Osteoblast (primary cell): ENCODE results near the gene PHYKPL. TPM values are rescaled to one million over a fixed set of nuclear protein-coding genes. Genes with fewer than 3 reads are reported as not detected.
A peak's percentile ranks its signal among the peaks of the same experiment; 100 is the strongest.
"Not testable (repeated sequence)": the region's sequence is repeated elsewhere in the genome, so short reads cannot be mapped to it uniquely, and the experiment has no call there.

Experiments used
- DNase-seq: peaks from one replicate; pipeline ENCODE4 v3.0.0; 2011; ENCODE audit warnings: low spot score, mixed read lengths; ENCODE audit not compliant: insufficient read length; ENCODE audit errors: missing footprints
- H2AFZ ChIP-seq: 2 replicates; pipeline ENCODE4 v1.6.0; 2011; ENCODE audit warnings: mild to moderate bottlenecking, low read length
- H3K27ac ChIP-seq: 2 replicates; pipeline ENCODE4 v1.5.1; 2011; ENCODE audit warnings: mild to moderate bottlenecking, low read depth, low read length, moderate library complexity
- H3K27me3 ChIP-seq: 2 replicates; pipeline ENCODE4 v1.6.0; 2012; ENCODE audit warnings: mild to moderate bottlenecking, control low read depth, inconsistent platforms, low read length, moderate library complexity; ENCODE audit not compliant: insufficient read depth
- H3K36me3 ChIP-seq: 2 replicates; pipeline ENCODE4 v1.5.1; 2011; ENCODE audit warnings: mild to moderate bottlenecking, low read length, control low read depth, moderate library complexity; ENCODE audit not compliant: insufficient read depth
- H3K4me1 ChIP-seq: 2 replicates; pipeline ENCODE4 v1.5.1; 2011; ENCODE audit warnings: mild to moderate bottlenecking, low read length, control low read depth, moderate library complexity; ENCODE audit not compliant: insufficient read depth
- H3K4me2 ChIP-seq: 2 replicates; pipeline ENCODE4 v1.6.0; 2011; ENCODE audit warnings: mild to moderate bottlenecking, low read length; ENCODE audit not compliant: insufficient read depth
- H3K4me3 ChIP-seq: fragments of 200-600 bp; sonication (generic); 3 replicates; pipeline ENCODE4 v1.5.1; 2012; ENCODE audit warnings: mild to moderate bottlenecking, low read length, inconsistent platforms; ENCODE audit not compliant: insufficient read depth
- H3K79me2 ChIP-seq: 2 replicates; pipeline ENCODE4 v1.6.0; 2012; ENCODE audit warnings: mild to moderate bottlenecking, low read length, control low read depth, inconsistent platforms; ENCODE audit not compliant: insufficient read depth
- H3K9me3 ChIP-seq: 2 replicates; pipeline ENCODE4 v1.5.1; 2011; ENCODE audit warnings: low read depth, low read length, control low read depth
- H4K20me1 ChIP-seq: 2 replicates; pipeline ENCODE4 v1.6.0; 2012; ENCODE audit warnings: mild to moderate bottlenecking, low read length, control low read depth; ENCODE audit not compliant: insufficient read depth
- CTCF ChIP-seq: IDR thresholded peaks from 2 replicates; pipeline ENCODE4 v1.5.1; 2011; ENCODE audit warnings: mild to moderate bottlenecking, low read depth, low read length, moderate library complexity; ENCODE audit errors: extremely low read depth
- total RNA-seq: library from RNA; depleted of rRNA; stranded (reverse); fragments of >200 nt; gene quantifications from 2 replicates; pipeline ENCODE4 v1.2.3, GENCODE V29; 2012

Gene PHYKPL
- total RNA-seq, 1 donor: 35.1 TPM

DNA sequence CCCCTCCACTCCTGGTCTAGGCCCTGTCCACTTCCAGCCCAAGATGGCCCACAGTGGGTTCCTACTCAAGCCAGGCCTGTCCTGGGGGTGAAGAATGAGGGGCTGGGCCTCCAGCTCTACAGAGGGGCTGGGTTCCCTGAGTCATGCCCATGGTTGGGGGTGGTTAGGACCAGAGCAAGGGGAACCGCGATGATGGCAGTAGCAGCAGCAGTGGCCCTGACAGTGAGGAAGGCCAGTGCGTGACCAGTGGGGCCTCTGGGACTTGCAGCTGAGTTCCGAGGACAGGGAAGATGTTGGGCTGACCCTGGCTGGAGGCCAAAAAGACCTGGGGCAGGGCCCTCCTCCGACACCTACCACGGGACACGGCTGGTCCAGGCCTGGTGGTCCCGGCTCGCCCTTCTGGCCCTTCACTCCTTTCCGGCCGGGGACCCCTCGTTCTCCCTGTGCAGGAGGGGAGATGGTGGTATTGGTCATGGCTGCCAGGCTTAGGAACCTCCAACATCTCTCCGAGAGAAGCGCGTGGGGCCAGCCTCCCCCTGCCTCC is 9.2 kb upstream of the PHYKPL start:
- Histone ChIP-seq H3K36me3 (no peaks in the 10 kb centered on the region), H3K27me3 (no peaks in the 10 kb centered on the region), H3K9me3 (no peaks in the 10 kb centered on the region), H3K4me2 (no peak overlapping the region), H3K79me2 (no peaks in the 10 kb centered on the region), H3K4me3 (no peak overlapping the region), H3K27ac (no peak overlapping the region), H2AFZ (no peak overlapping the region), H4K20me1 (no peaks in the 10 kb centered on the region), H3K4me1 (peaks cover 6% of the 10 kb centered on the region)
- DNase-seq: peak; percentile 77
- no peak for TF ChIP-seq CTCF

DNA sequence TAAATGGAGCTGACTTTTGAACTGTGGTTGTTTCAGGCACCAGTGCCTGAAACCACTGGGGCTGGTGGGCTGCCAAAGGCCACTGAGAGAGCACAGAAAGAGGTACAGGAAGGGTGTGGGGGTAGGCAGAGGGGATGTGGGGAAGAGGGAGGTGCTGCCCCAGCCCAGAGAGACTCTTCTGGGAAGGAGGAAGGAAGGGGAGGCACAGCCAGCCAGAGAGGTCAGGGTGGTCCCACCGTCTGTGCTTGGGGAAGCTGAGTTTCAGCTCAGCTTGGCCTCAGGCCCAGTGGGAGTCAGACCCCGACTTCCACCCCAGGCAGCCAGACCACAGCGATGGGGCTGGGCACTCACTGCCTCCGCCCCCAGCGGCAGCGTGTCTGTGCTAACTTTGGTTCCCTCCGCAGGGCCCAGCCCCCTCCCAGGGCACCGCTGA is 8.6 kb upstream of the PHYKPL start:
- peaks cover 9% of the 10 kb centered on the region for H3K4me1 ChIP-seq
- H3K9me3 ChIP-seq: no peaks in the 10 kb centered on the region
- H3K27me3 ChIP-seq: no peaks in the 10 kb centered on the region
- H3K4me2 ChIP-seq: no peak overlapping the region
- no peak for TF ChIP-seq CTCF
- H3K4me3 ChIP-seq: no peak overlapping the region
- H4K20me1 ChIP-seq: no peaks in the 10 kb centered on the region
- no peaks in the 10 kb centered on the region for H3K36me3 ChIP-seq
- H3K79me2 ChIP-seq: no peaks in the 10 kb centered on the region
- H2AFZ ChIP-seq: no peak overlapping the region
- peak; percentile 77 for DNase-seq
- no peak overlapping the region for H3K27ac ChIP-seq

DNA sequence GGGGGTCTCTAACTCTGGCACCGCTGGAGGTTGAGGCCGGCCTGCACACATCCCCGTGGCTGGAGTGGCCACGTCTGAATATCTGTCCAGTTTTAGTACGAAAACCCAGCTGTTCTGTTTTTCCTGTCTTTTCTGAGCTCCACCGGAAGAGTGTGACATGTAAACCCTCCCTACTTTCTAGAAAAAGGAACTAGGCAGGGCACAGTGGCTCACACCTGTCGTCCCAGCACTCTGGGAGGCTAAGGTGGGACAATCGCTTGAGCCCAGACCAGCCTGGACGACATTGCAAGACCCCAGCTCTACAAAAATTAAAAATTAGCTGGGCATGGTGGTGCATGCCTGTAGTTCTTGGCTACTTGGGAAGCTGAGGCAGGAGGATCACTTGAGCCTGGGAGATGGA is 8.2 kb upstream of the PHYKPL start:
- no peak for TF ChIP-seq CTCF
- no peak for DNase-seq
- H3K27me3 ChIP-seq: no peaks in the 10 kb centered on the region
- H3K9me3 ChIP-seq: no peaks in the 10 kb centered on the region
- no peak overlapping the region for H3K4me3 ChIP-seq
- H3K36me3 ChIP-seq: no peaks in the 10 kb centered on the region
- no peak overlapping the region for H3K27ac ChIP-seq
- peaks cover 9% of the 10 kb centered on the region for H3K4me1 ChIP-seq
- no peak overlapping the region for H3K4me2 ChIP-seq
- no peaks in the 10 kb centered on the region for H4K20me1 ChIP-seq
- no peak overlapping the region for H2AFZ ChIP-seq
- no peaks in the 10 kb centered on the region for H3K79me2 ChIP-seq

- no peak overlapping the region for H2AFZ ChIP-seq
- no peak for TF ChIP-seq CTCF
Measured at GRCh38 chr5:178240341-178240741, 7.7 kb upstream of the PHYKPL start.

DNA sequence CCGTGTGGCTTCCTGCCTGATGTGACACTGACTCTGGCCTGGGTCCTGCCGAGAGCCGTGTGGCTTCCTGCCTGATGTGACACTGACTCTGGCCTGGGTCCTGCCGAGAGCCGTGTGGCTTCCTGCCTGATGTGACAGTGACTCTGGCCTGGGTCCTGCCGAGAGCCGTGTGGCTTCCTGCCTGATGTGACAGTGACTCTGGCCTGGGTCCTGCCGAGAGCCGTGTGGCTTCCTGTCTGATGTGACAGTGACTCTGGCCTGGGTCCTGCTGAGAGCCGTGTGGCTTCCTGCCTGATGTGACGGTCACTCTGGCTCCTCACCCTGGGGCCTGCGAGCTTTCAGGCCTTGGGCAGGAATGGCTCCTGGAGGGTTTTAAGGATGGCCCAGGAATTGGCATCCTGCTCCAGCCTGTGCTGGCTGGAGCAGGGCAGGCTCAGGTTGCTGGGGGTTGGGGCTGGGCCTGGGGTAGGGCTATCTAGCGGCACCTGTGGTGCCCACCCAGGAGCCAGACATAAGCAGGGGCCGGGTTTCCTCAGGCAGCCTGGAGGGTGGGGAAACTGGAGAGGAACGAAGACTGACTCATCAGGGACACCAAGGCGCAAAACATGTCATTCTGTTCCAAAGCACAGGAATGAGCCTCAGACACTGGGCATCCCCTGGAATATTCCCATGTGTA is 7.2 kb upstream of the PHYKPL start:
- not testable (repeated sequence) for H3K27ac ChIP-seq, H3K4me1 ChIP-seq, H2AFZ ChIP-seq, H3K36me3 ChIP-seq, H3K4me3 ChIP-seq, H3K9me3 ChIP-seq, H4K20me1 ChIP-seq, H3K79me2 ChIP-seq, H3K4me2 ChIP-seq, H3K27me3 ChIP-seq
- peak; percentile 67 for DNase-seq

More at GRCh38 chr5:178240341-178240741, 7.7 kb upstream of the PHYKPL start:
- no peaks in the 10 kb centered on the region for H3K36me3 ChIP-seq
- H3K9me3 ChIP-seq: no peaks in the 10 kb centered on the region
- peak; percentile 57 for DNase-seq
- peaks cover 9% of the 10 kb centered on the region for H3K4me1 ChIP-seq
- H3K27me3 ChIP-seq: no peaks in the 10 kb centered on the region
- no peaks in the 10 kb centered on the region for H4K20me1 ChIP-seq
- no peak overlapping the region for H3K4me3 ChIP-seq
- H3K27ac ChIP-seq: no peak overlapping the region
- H3K4me2 ChIP-seq: no peak overlapping the region
- H3K79me2 ChIP-seq: no peaks in the 10 kb centered on the region
